Vagina (tissue), 2 donors: Measurements from ENCODE around the gene KRT1. TPM values are rescaled to one million over a fixed set of nuclear protein-coding genes. Genes with fewer than 3 reads are reported as not detected.

Experiments
- DNase-seq, 2 donors: peaks; one replicate each; pipeline ENCODE4 v3.0.0-alpha.2; 2017; ENCODE audit errors: extremely low spot score in 2 of 2
- H3K27ac ChIP-seq: fragments of 200-600 bp; sonication (generic); one replicate; pipeline ENCODE4 v1.5.1; 2019
- H3K27me3 ChIP-seq: fragments of 200-600 bp; sonication (generic); one replicate; pipeline ENCODE4 v1.5.1; 2019
- H3K36me3 ChIP-seq, 2 donors: fragments of 200-600 bp; sonication (generic); one replicate each; pipeline ENCODE4 v1.5.1; 2017 to 2019
- H3K4me1 ChIP-seq: fragments of 200-600 bp; sonication (generic); one replicate; pipeline ENCODE4 v1.5.1; 2019
- H3K4me3 ChIP-seq, 2 donors: fragments of 200-600 bp; sonication (generic); 1 replicate in 1 of 2; 2 replicates in 1 of 2; pipeline ENCODE4 v1.5.1; 2016 to 2019
- H3K9me3 ChIP-seq: fragments of 200-600 bp; sonication (generic); one replicate; pipeline ENCODE4 v1.5.1; 2019
- POLR2A ChIP-seq, 2 donors: fragments of 450-650 bp; IDR thresholded peaks; one replicate each; pipeline ENCODE4 v1.6.1; 2017; ENCODE audit warnings: antibody characterized with exemption in 2 of 2, mild to moderate bottlenecking in 2 of 2, moderate library complexity in 2 of 2
- POLR2AphosphoS5 ChIP-seq, 2 donors: sonication (generic); formaldehyde crosslinking; IDR thresholded peaks; one replicate each; pipeline ENCODE4 v1.9.0; 2017; ENCODE audit warnings: antibody characterized with exemption in 2 of 2, mild to moderate bottlenecking in 2 of 2, low read depth in 1 of 2; ENCODE audit not compliant: insufficient read depth in 1 of 2
- intact Hi-C: fragments of 100-400 bp; cut with DNase I; formaldehyde crosslinking; loops from one replicate; pipeline ENCODE4 v1.15.1; 2023
- total RNA-seq: library from RNA; depleted of rRNA; stranded (reverse); fragments of >200 nt; gene quantifications from one replicate; pipeline ENCODE4 v1.2.3, GENCODE V29; 2016
- TF ChIP-seq, protein P1 (sequence below), 3 experiments: fragments of 450-650 bp in 2 of 3; fragments of 200-600 bp in 1 of 3; sonication (generic) in 1 of 3; IDR thresholded peaks; one replicate each; pipeline ENCODE4 v1.5.1; 2017 to 2019; ENCODE audit warnings: antibody characterized with exemption in 3 of 3, mild to moderate bottlenecking in 2 of 3, moderate library complexity in 2 of 3

Gene KRT1
- total RNA-seq, 1 donor from 2014 or later = 886 TPM

GRCh38 chr12:52724384-52724783 lies 44.2 kb upstream of the KRT1 start:
- DNase-seq = no peak
- intact Hi-C loops = no loop called here
- H3K27ac ChIP-seq = no peak overlapping the region
- no peaks in the 10 kb centered on the region for H3K27me3 ChIP-seq
- no peaks in the 10 kb centered on the region for H3K36me3 ChIP-seq
- TF ChIP-seq POLR2A (IDR thresholded peaks at IDR 0.05) (no peak), POLR2AphosphoS5 (IDR thresholded peaks at IDR 0.05; ENCODE audit: insufficient read depth in 1 of 2, low read depth in 1 of 2) (no peak)
- TF ChIP-seq, protein P1, sequence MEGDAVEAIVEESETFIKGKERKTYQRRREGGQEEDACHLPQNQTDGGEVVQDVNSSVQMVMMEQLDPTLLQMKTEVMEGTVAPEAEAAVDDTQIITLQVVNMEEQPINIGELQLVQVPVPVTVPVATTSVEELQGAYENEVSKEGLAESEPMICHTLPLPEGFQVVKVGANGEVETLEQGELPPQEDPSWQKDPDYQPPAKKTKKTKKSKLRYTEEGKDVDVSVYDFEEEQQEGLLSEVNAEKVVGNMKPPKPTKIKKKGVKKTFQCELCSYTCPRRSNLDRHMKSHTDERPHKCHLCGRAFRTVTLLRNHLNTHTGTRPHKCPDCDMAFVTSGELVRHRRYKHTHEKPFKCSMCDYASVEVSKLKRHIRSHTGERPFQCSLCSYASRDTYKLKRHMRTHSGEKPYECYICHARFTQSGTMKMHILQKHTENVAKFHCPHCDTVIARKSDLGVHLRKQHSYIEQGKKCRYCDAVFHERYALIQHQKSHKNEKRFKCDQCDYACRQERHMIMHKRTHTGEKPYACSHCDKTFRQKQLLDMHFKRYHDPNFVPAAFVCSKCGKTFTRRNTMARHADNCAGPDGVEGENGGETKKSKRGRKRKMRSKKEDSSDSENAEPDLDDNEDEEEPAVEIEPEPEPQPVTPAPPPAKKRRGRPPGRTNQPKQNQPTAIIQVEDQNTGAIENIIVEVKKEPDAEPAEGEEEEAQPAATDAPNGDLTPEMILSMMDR (IDR thresholded peaks at IDR 0.05) = no peak
- H3K4me1 ChIP-seq = no peaks in the 10 kb centered on the region
- H3K4me3 ChIP-seq = no peak overlapping the region
- H3K9me3 ChIP-seq = no peaks in the 10 kb centered on the region

- Histone ChIP-seq H3K9me3 (no peaks in the 10 kb centered on the region), H3K27me3 (no peaks in the 10 kb centered on the region), H3K27ac (no peak overlapping the region), H3K4me3 (no peak overlapping the region), H3K36me3 (no peaks in the 10 kb centered on the region), H3K4me1 (no peaks in the 10 kb centered on the region)
- intact Hi-C loops = no loop called here
- no peak for DNase-seq
- no peak for TF ChIP-seq POLR2AphosphoS5 (IDR thresholded peaks at IDR 0.05; ENCODE audit: insufficient read depth in 1 of 2, low read depth in 1 of 2)
- TF ChIP-seq, protein P1 (IDR thresholded peaks at IDR 0.05) = no peak
- no peak for TF ChIP-seq POLR2A (IDR thresholded peaks at IDR 0.05)
Observed at GRCh38 chr12:52722680-52723079, 42.5 kb upstream of the KRT1 start.

GRCh38 chr12:52721838-52722470 lies 41.7 kb upstream of the KRT1 start:
- Histone ChIP-seq H3K36me3 (no peaks in the 10 kb centered on the region), H3K27me3 (no peaks in the 10 kb centered on the region), H3K9me3 (no peaks in the 10 kb centered on the region), H3K4me3 (no peak overlapping the region), H3K27ac (no peak overlapping the region), H3K4me1 (no peaks in the 10 kb centered on the region)
- DNase-seq = no peak
- TF ChIP-seq, protein P1 (IDR thresholded peaks at IDR 0.05) = no peak
- no peak for TF ChIP-seq POLR2A (IDR thresholded peaks at IDR 0.05)
- no peak for TF ChIP-seq POLR2AphosphoS5 (IDR thresholded peaks at IDR 0.05; ENCODE audit: insufficient read depth in 1 of 2, low read depth in 1 of 2)
- intact Hi-C loops = no loop called here

DNA sequence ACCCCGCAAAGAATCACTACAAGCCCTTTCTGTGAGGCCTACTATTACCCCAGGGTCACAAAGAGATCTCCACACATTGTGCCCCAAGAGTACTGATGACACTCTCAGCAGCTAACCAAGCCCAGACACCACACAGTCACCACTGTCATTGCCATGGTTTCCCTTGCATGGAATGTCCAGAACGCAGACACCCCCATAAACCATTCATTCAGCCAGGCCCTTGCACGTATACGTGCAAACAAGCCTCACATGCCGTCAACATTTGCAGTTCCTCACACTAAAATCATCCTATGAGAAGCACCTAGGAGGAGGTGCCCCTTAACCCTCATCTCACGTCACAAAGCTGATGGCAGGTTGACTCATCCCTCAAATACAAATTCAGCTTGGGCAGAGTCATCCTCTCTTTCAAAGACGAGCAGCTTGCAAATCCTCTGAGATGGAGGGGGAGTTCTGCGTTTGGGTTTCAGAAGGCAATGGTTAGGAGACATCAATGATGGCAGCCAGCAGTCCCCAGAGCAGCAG lies 40.2 kb upstream of the KRT1 start:
- Histone ChIP-seq H3K36me3 (no peaks in the 10 kb centered on the region), H3K9me3 (no peaks in the 10 kb centered on the region), H3K27ac (no peak overlapping the region), H3K4me3 (no peak overlapping the region), H3K4me1 (no peaks in the 10 kb centered on the region), H3K27me3 (no peaks in the 10 kb centered on the region)
- intact Hi-C loops = no loop called here
- no peak for TF ChIP-seq POLR2A (IDR thresholded peaks at IDR 0.05)
- TF ChIP-seq, protein P1 (IDR thresholded peaks at IDR 0.05) = no peak
- TF ChIP-seq POLR2AphosphoS5 (IDR thresholded peaks at IDR 0.05; ENCODE audit: insufficient read depth in 1 of 2, low read depth in 1 of 2) = no peak
- DNase-seq = no peak

DNA sequence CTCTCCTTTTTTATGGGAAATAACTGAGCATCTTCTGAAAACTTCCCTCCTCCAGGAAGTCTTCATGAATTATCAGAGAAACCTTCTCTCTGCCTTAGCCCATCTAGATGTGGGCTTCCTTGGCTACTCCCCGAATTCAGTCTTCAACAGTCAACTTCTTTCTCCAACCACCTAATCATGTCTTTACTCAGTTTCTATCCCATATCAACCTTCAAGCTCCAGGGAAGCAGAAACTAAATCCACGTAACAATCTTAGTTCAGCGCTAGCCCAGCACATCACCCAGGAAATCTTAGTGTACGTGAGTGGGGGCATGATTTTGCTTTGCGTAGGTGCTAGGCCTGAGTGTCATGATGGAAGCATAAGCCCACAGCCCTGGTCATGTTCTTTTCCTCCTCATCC lies 35.9 kb upstream of the KRT1 start:
- no peak for DNase-seq
- Histone ChIP-seq H3K27ac (no peak overlapping the region), H3K9me3 (no peaks in the 10 kb centered on the region), H3K4me1 (peaks cover 9% of the 10 kb centered on the region), H3K27me3 (no peaks in the 10 kb centered on the region), H3K4me3 (no peak overlapping the region), H3K36me3 (no peaks in the 10 kb centered on the region)
- intact Hi-C loops = no loop called here
- TF ChIP-seq POLR2AphosphoS5 (IDR thresholded peaks at IDR 0.05; ENCODE audit: insufficient read depth in 1 of 2, low read depth in 1 of 2) (no peak), POLR2A (IDR thresholded peaks at IDR 0.05) (no peak)
- TF ChIP-seq, protein P1 (IDR thresholded peaks at IDR 0.05) = no peak
